Bronchial epithelial cell (primary cell): Measurements from ENCODE around the gene MUC22. TPM values are rescaled to one million over a fixed set of nuclear protein-coding genes. Genes with fewer than 3 reads are reported as not detected.

ENCODE experiments used
- DNase-seq: peaks from one replicate; pipeline ENCODE4 v3.0.0-alpha.2; 2010; ENCODE audit warnings: low read depth
- FAIRE-seq: peaks from 2 replicates; lab custom pipeline; 2011; peaks lifted over from hg19 to GRCh38; lab: Jason Lieb, UNC
- H3K27me3 ChIP-seq: 2 replicates; pipeline ENCODE4 v1.5.1; 2011; ENCODE audit warnings: low read length; ENCODE audit not compliant: control insufficient read depth, insufficient read depth
- H3K36me3 ChIP-seq: 2 replicates; pipeline ENCODE4 v1.5.1; 2011; ENCODE audit warnings: low read length; ENCODE audit not compliant: control insufficient read depth, insufficient read depth
- H3K4me3 ChIP-seq: 2 replicates; pipeline ENCODE4 v1.5.1; 2011; ENCODE audit warnings: mild to moderate bottlenecking, low read depth, low read length, control low read depth
- CTCF ChIP-seq: IDR thresholded peaks from 2 replicates; pipeline ENCODE4 v1.5.1; 2011; ENCODE audit warnings: mild to moderate bottlenecking, moderate library complexity, low read length, control low read depth, inconsistent platforms; ENCODE audit not compliant: insufficient read depth, severe bottlenecking
- total RNA-seq: library from RNA; depleted of rRNA; stranded (reverse); fragments of >200 nt; gene quantifications from 2 replicates; pipeline ENCODE4 v1.2.1, GENCODE V29; 2014

The MUC22 gene
- total RNA-seq, 1 donor from 2014 or later = under 0.01 TPM

GRCh38 chr6:30987304-30987703, 23.0 kb upstream of the MUC22 start:
- FAIRE-seq = no peak
- no peak for DNase-seq
- no peak for TF ChIP-seq CTCF
- H3K36me3 ChIP-seq = no peaks in the 10 kb centered on the region
- no peak overlapping the region for H3K4me3 ChIP-seq
- no peaks in the 10 kb centered on the region for H3K27me3 ChIP-seq

GRCh38 chr6:30988209-30988825, 22.0 kb upstream of the MUC22 start:
- DNase-seq (peak; percentile 7), FAIRE-seq (no peak)
- H3K4me3 ChIP-seq = no peak overlapping the region
- no peaks in the 10 kb centered on the region for H3K36me3 ChIP-seq
- no peak for TF ChIP-seq CTCF
- no peaks in the 10 kb centered on the region for H3K27me3 ChIP-seq

- Histone ChIP-seq H3K36me3 (no peaks in the 10 kb centered on the region), H3K27me3 (no peaks in the 10 kb centered on the region), H3K4me3 (no peak overlapping the region)
- FAIRE-seq = no peak
- DNase-seq = no peak
- no peak for TF ChIP-seq CTCF
Measured at GRCh38 chr6:30990422-30991086, 19.7 kb upstream of the MUC22 start.

GRCh38 chr6:30991891-30992290, 18.4 kb upstream of the MUC22 start:
- H3K4me3 ChIP-seq = no peak overlapping the region
- DNase-seq = no peak
- TF ChIP-seq CTCF = no peak
- H3K27me3 ChIP-seq = no peaks in the 10 kb centered on the region
- FAIRE-seq = no peak
- no peaks in the 10 kb centered on the region for H3K36me3 ChIP-seq

GRCh38 chr6:30997301-30997700, 13.0 kb upstream of the MUC22 start:
- H3K4me3 ChIP-seq = no peak overlapping the region
- no peaks in the 10 kb centered on the region for H3K36me3 ChIP-seq
- no peak for FAIRE-seq
- DNase-seq = no peak
- H3K27me3 ChIP-seq = no peaks in the 10 kb centered on the region
- no peak for TF ChIP-seq CTCF
